Testis (tissue), 2 donors: ENCODE results near the gene DDX59.

ENCODE experiments used
- POLR2A ChIP-seq: fragments of 450-650 bp; IDR thresholded peaks from one replicate; pipeline ENCODE4 v1.6.1; 2017; ENCODE audit warnings: antibody characterized with exemption, mild to moderate bottlenecking, moderate library complexity
- TF ChIP-seq, protein P1 (sequence below), 3 experiments: fragments of 450-650 bp in 2 of 3; fragments of 200-600 bp in 1 of 3; sonication (generic) in 1 of 3; IDR thresholded peaks; one replicate each; pipeline ENCODE4 v1.5.1; 2016 to 2019; ENCODE audit warnings: antibody characterized with exemption in 3 of 3, mild to moderate bottlenecking in 2 of 3, moderate library complexity in 1 of 3

DNA sequence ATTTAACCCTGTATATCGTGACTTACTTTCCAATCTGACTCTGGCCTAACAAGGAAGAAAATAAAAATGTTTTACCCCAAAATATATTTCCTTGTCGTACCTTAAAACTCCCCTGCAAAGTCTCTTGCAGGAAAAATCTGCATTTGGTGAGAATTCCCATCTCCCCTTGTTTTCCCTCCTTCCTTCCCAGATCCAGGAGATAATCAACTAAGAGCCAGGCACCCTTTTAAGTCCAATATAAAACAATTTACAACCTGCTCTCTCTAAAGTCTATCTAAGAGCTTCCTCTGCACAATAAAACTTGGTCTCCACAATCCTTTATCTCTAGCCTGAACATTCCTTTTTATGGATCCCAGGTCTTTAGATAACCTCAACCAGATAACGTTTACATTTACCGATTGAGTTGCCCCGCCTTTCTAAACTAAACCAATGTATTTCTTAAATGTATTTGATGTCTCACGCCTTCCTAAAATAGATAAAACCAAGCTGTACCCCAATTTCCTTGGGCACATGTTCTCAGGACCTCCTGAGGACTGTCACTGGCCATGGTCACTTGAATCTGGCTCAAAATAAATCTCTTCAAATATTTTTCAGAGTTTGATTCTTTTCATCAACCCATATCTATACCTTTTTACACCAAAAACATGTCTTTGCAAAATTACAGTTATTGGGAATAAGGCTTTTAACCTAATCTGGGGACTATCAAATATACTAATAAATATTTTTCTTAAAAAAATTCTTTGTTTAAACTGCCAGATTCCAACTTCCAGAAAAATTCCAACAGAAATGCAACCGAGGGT, 993 bp downstream of the DDX59 start:
- TF ChIP-seq, protein P1, sequence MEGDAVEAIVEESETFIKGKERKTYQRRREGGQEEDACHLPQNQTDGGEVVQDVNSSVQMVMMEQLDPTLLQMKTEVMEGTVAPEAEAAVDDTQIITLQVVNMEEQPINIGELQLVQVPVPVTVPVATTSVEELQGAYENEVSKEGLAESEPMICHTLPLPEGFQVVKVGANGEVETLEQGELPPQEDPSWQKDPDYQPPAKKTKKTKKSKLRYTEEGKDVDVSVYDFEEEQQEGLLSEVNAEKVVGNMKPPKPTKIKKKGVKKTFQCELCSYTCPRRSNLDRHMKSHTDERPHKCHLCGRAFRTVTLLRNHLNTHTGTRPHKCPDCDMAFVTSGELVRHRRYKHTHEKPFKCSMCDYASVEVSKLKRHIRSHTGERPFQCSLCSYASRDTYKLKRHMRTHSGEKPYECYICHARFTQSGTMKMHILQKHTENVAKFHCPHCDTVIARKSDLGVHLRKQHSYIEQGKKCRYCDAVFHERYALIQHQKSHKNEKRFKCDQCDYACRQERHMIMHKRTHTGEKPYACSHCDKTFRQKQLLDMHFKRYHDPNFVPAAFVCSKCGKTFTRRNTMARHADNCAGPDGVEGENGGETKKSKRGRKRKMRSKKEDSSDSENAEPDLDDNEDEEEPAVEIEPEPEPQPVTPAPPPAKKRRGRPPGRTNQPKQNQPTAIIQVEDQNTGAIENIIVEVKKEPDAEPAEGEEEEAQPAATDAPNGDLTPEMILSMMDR (IDR thresholded peaks at IDR 0.05) = no peak
- no peak for TF ChIP-seq POLR2A
